GM23338 (cell line): Measurements from ENCODE around the gene USP7. TPM values are rescaled to one million over a fixed set of nuclear protein-coding genes. Genes with fewer than 3 reads are reported as not detected.

Experiments
- ATAC-seq: fragments of 200-7000 bp; cut with Tn5 transposase; 3 replicates; pipeline ENCODE4 v1.9.1; 2020
- DNase-seq: peaks from one replicate; pipeline ENCODE4 v3.0.0-alpha.2; 2015; ENCODE audit warnings: low spot score
- H2AFZ ChIP-seq: fragments of 200-600 bp; sonication (generic); 2 replicates; pipeline ENCODE4 v1.8.0; 2016; ENCODE audit warnings: antibody characterized with exemption, mild to moderate bottlenecking, moderate library complexity
- H3F3A ChIP-seq: fragments of 200-600 bp; sonication (generic); replicated peaks from 2 replicates; pipeline ENCODE4 v1.8.0; 2017; ENCODE audit warnings: antibody characterized with exemption, mixed run types, low read depth
- H3K27ac ChIP-seq: fragments of 200-600 bp; sonication (generic); 2 replicates; pipeline ENCODE4 v1.6.1; 2016; ENCODE audit warnings: low read depth
- H3K27me3 ChIP-seq: fragments of 200-600 bp; sonication (generic); 2 replicates; pipeline ENCODE4 v1.8.0; 2016; ENCODE audit warnings: mild to moderate bottlenecking, mixed run types, moderate library complexity; ENCODE audit not compliant: insufficient read depth
- H3K36me3 ChIP-seq: fragments of 200-600 bp; sonication (generic); 2 replicates; pipeline ENCODE4 v1.8.0; 2016; ENCODE audit warnings: mild to moderate bottlenecking; ENCODE audit not compliant: insufficient read depth
- H3K4me1 ChIP-seq: fragments of 200-600 bp; sonication (generic); 2 replicates; pipeline ENCODE4 v1.8.0; 2016; ENCODE audit warnings: mild to moderate bottlenecking, moderate library complexity; ENCODE audit not compliant: insufficient read depth
- H3K4me2 ChIP-seq: fragments of 200-600 bp; sonication (generic); 2 replicates; pipeline ENCODE4 v1.7.1; 2017; ENCODE audit warnings: mixed run types
- H3K4me3 ChIP-seq: fragments of 200-600 bp; sonication (generic); 2 replicates; pipeline ENCODE4 v1.6.1; 2016; ENCODE audit warnings: mixed run types
- H3K79me2 ChIP-seq: fragments of 200-600 bp; sonication (generic); replicated peaks from 2 replicates; pipeline ENCODE4 v1.8.0; 2017; ENCODE audit warnings: mild to moderate bottlenecking; ENCODE audit not compliant: insufficient read depth
- H3K9me2 ChIP-seq: fragments of 200-600 bp; sonication (generic); 2 replicates; pipeline ENCODE4 v1.8.0; 2017; ENCODE audit not compliant: insufficient read depth
- H4K20me1 ChIP-seq: fragments of 200-600 bp; sonication (generic); replicated peaks from 2 replicates; pipeline ENCODE4 v1.8.0; 2017; ENCODE audit warnings: mild to moderate bottlenecking; ENCODE audit not compliant: insufficient read depth
- H3K27ac Mint-ChIP-seq: 2 replicates; pipeline ENCODE4 v1.8.0; 2020; ENCODE audit warnings: inconsistent platforms, mild to moderate bottlenecking, moderate library complexity, mixed read lengths
- H3K27me3 Mint-ChIP-seq: 3 replicates; pipeline ENCODE4 v1.8.0; 2022; ENCODE audit warnings: low read depth, mild to moderate bottlenecking, moderate library complexity, mixed read lengths, inconsistent platforms; ENCODE audit not compliant: insufficient read depth, poor library complexity
- H3K36me3 Mint-ChIP-seq: 3 replicates; pipeline ENCODE4 v1.8.0; 2021; ENCODE audit warnings: low read depth, mild to moderate bottlenecking, inconsistent platforms, moderate library complexity, mixed read lengths
- H3K4me1 Mint-ChIP-seq: 3 replicates; pipeline ENCODE4 v1.8.0; 2020; ENCODE audit warnings: mild to moderate bottlenecking, inconsistent platforms, mixed read lengths
- H3K4me3 Mint-ChIP-seq: 3 replicates; pipeline ENCODE4 v1.8.0; 2021; ENCODE audit warnings: moderate library complexity, mild to moderate bottlenecking, inconsistent platforms, mixed read lengths
- H3K9me3 Mint-ChIP-seq: 3 replicates; pipeline ENCODE4 v1.8.0; 2020; ENCODE audit warnings: moderate library complexity, mild to moderate bottlenecking, inconsistent platforms, mixed read lengths
- CREB1 ChIP-seq: fragments of 250-450 bp; sonication (Bioruptor Pico); IDR thresholded peaks from 2 replicates; pipeline ENCODE4 v1.5.0; 2020; ENCODE audit warnings: low read depth, mild to moderate bottlenecking, moderate library complexity
- EZH2 ChIP-seq: fragments of 200-600 bp; sonication (generic); IDR thresholded peaks from one replicate; pipeline ENCODE4 v1.8.0; 2017; ENCODE audit warnings: antibody characterized with exemption, mild to moderate bottlenecking, low read depth; ENCODE audit not compliant: unreplicated experiment
- EZH2phosphoT487 ChIP-seq: fragments of 200-600 bp; sonication (generic); IDR thresholded peaks from one replicate; pipeline ENCODE4 v1.8.1; 2018; ENCODE audit warnings: antibody characterized with exemption; ENCODE audit not compliant: unreplicated experiment
- JUNB ChIP-seq: IDR thresholded peaks from one replicate; pipeline ENCODE4 v1.6.1; 2016; ENCODE audit warnings: antibody characterized with exemption; ENCODE audit not compliant: unreplicated experiment
- NANOG ChIP-seq: IDR thresholded peaks from 2 replicates; pipeline ENCODE4 v1.6.1; 2016; ENCODE audit warnings: antibody characterized with exemption, borderline replicate concordance
- POLR2AphosphoS5 ChIP-seq: IDR thresholded peaks from 2 replicates; pipeline ENCODE4 v1.6.1; 2016; ENCODE audit warnings: antibody characterized with exemption, low read depth
- STAT1 ChIP-seq: IDR thresholded peaks from one replicate; pipeline ENCODE4 v1.6.1; 2016; ENCODE audit warnings: antibody characterized with exemption; ENCODE audit not compliant: unreplicated experiment
- ZNF114 ChIP-seq: fragments of 250-450 bp; sonication (Bioruptor Pico); IDR thresholded peaks from 2 replicates; pipeline ENCODE4 v1.5.0; 2020; ENCODE audit warnings: mild to moderate bottlenecking, moderate library complexity
- ZNF331 ChIP-seq: fragments of 250-450 bp; sonication (Bioruptor Pico); IDR thresholded peaks from 2 replicates; pipeline ENCODE4 v1.5.0; 2020; ENCODE audit warnings: low read depth, mild to moderate bottlenecking, moderate library complexity
- polyA plus RNA-seq: library from polyadenylated mRNA; unstranded; fragments of >200 nt; fragmentation: Nextera tagmentation; extraction: Ambion mirVana; gene quantifications from 2 replicates; pipeline ENCODE4 v1.2.1, GENCODE V29; 2016
- total RNA-seq: library from RNA; depleted of rRNA; stranded (reverse); fragments of >200 nt; shearing (Covaris generic); gene quantifications from 2 replicates; pipeline ENCODE4 v1.2.3, GENCODE V29; 2014
- TF ChIP-seq, protein P1 (sequence below): IDR thresholded peaks from one replicate; pipeline ENCODE4 v1.6.1; 2018; ENCODE audit warnings: antibody characterized with exemption; ENCODE audit not compliant: unreplicated experiment
- TF ChIP-seq, protein P2 (sequence below), 2 experiments: fragments of 200-600 bp in 1 of 2; sonication (generic) in 1 of 2; conservative IDR thresholded peaks; 2 replicates each; pipeline versions ENCODE4 v1.5.1 to v1.6.1; 2016 to 2017; ENCODE audit warnings: antibody characterized with exemption in 2 of 2, low read depth in 2 of 2, mild to moderate bottlenecking in 2 of 2, moderate library complexity in 1 of 2

Gene USP7
- total and polyA plus RNA-seq, 2 experiments from 2014 or later: 42.3 to 130 TPM

DNA sequence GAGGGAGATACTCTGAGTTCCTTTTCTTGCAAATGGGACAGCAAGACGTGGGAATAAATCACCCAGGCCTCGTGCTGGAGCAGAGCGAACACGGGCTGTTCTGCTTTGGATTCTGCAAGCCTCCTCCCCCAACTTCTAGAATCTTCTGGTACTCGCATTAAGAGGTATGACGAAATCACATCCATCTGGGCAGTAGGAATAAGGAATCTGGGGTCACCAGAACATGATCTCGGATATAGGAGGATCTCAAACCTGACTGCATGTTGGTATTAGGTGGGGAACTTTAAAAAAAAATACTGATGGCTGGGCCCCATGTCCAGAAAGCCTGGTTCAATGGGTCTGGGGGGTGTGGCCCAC lies 49.8 kb upstream of the USP7 start (continued):
- no peak for TF ChIP-seq NANOG
- no peak for TF ChIP-seq STAT1
- TF ChIP-seq, protein P1, sequence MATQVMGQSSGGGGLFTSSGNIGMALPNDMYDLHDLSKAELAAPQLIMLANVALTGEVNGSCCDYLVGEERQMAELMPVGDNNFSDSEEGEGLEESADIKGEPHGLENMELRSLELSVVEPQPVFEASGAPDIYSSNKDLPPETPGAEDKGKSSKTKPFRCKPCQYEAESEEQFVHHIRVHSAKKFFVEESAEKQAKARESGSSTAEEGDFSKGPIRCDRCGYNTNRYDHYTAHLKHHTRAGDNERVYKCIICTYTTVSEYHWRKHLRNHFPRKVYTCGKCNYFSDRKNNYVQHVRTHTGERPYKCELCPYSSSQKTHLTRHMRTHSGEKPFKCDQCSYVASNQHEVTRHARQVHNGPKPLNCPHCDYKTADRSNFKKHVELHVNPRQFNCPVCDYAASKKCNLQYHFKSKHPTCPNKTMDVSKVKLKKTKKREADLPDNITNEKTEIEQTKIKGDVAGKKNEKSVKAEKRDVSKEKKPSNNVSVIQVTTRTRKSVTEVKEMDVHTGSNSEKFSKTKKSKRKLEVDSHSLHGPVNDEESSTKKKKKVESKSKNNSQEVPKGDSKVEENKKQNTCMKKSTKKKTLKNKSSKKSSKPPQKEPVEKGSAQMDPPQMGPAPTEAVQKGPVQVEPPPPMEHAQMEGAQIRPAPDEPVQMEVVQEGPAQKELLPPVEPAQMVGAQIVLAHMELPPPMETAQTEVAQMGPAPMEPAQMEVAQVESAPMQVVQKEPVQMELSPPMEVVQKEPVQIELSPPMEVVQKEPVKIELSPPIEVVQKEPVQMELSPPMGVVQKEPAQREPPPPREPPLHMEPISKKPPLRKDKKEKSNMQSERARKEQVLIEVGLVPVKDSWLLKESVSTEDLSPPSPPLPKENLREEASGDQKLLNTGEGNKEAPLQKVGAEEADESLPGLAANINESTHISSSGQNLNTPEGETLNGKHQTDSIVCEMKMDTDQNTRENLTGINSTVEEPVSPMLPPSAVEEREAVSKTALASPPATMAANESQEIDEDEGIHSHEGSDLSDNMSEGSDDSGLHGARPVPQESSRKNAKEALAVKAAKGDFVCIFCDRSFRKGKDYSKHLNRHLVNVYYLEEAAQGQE: no peak
- TF ChIP-seq POLR2AphosphoS5: no peak
- TF ChIP-seq ZNF114 (CRISPR knock-in tag): no peak

GRCh38 chr16:9012848-9013507 lies 49.3 kb upstream of the USP7 start:
- Histone ChIP-seq H3K36me3 (no peaks in the 10 kb centered on the region), H3K27me3 (no peaks in the 10 kb centered on the region), H3K4me3 (peak overlapping the region; percentile 36; the same call in 1 of the 2 replicates), H3K4me1 (peaks cover 9% of the 10 kb centered on the region; the same call in 1 of the 2 replicates), H3K9me2 (no peaks in the 10 kb centered on the region), H3K4me2 (peak overlapping the region; percentile 75), H3K27ac (no peak overlapping the region), H2AFZ (peak overlapping the region; percentile 98), H3K79me2 (no peaks in the 10 kb centered on the region), H4K20me1 (no peaks in the 10 kb centered on the region), H3F3A (0 out of 2 replicates have a peak, but pooled peaks cover 4% of the 10 kb centered on the region)
- Mint-ChIP-seq H3K4me3 (peak overlapping the region; percentile 17; the same call in 1 of the 3 replicates), H3K36me3 (peaks cover 5% of the 10 kb centered on the region; the same call in 1 of the 3 replicates), H3K9me3 (peaks cover 11% of the 10 kb centered on the region), H3K4me1 (peaks cover 10% of the 10 kb centered on the region; the same call in 2 of the 3 replicates), H3K27me3 (peaks cover 9% of the 10 kb centered on the region), H3K27ac (no peak overlapping the region)
- DNase-seq (peak; percentile 92), ATAC-seq (peak; percentile 91)
- TF ChIP-seq EZH2phosphoT487 (no peak), ZNF114 (CRISPR knock-in tag) (no peak), EZH2 (no peak), STAT1 (no peak), NANOG (no peak), ZNF331 (CRISPR knock-in tag) (no peak), JUNB (no peak), CREB1 (CRISPR knock-in tag) (0 out of 2 replicates have a peak, but pooled peaks have one; percentile 7)
- TF ChIP-seq, protein P1: no peak
- TF ChIP-seq, protein P2, sequence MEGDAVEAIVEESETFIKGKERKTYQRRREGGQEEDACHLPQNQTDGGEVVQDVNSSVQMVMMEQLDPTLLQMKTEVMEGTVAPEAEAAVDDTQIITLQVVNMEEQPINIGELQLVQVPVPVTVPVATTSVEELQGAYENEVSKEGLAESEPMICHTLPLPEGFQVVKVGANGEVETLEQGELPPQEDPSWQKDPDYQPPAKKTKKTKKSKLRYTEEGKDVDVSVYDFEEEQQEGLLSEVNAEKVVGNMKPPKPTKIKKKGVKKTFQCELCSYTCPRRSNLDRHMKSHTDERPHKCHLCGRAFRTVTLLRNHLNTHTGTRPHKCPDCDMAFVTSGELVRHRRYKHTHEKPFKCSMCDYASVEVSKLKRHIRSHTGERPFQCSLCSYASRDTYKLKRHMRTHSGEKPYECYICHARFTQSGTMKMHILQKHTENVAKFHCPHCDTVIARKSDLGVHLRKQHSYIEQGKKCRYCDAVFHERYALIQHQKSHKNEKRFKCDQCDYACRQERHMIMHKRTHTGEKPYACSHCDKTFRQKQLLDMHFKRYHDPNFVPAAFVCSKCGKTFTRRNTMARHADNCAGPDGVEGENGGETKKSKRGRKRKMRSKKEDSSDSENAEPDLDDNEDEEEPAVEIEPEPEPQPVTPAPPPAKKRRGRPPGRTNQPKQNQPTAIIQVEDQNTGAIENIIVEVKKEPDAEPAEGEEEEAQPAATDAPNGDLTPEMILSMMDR (conservative IDR thresholded peaks at IDR 0.05; ENCODE audit: low read depth in 2 of 2): peak; percentile 59 to 81
